ENCODE data around the gene TADA2B.
A peak's percentile ranks its signal among the peaks of the same experiment; 100 is the strongest.

TADA2B gene

DNA sequence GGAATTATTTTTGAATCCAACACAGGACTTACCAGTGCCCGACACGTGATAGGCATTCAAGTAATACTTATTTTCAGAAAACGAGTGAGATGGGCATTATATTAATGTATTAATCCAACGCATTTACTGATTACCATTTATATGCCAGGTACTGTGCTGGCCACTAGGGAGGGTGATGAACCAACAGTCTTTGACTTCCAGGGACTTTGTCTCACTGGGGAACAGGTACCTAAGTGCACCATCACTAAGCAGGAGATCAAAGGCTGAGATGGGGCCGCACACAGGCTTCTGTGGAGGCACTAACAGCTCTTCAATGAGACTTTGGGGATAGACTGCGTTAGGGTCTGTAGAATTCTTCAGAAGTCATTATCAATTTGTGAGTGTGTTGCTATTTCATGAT is 5.7 kb upstream of the TADA2B start:
- no peaks in the 10 kb centered on the region for H3K36me3 ChIP-seq (ENCODE audit: insufficient read depth, low read length)
- peaks cover 33% of the 10 kb centered on the region for H3K4me1 ChIP-seq (ENCODE audit: control insufficient read depth, insufficient read depth, low read length, unreplicated experiment)
- H2AFZ ChIP-seq (ENCODE audit: low read length, unreplicated experiment), result no peak overlapping the region
- H3K27me3 ChIP-seq (ENCODE audit: insufficient read depth, low read length), result no peaks in the 10 kb centered on the region
- H3K27ac ChIP-seq (ENCODE audit: low read depth, low read length), result no peak overlapping the region
- no peak overlapping the region for H3K4me3 ChIP-seq (ENCODE audit: low read depth, low read length)
- peaks cover 10% of the 10 kb centered on the region for H3K79me2 ChIP-seq (ENCODE audit: control insufficient read depth, insufficient read depth, low read length, unreplicated experiment)

DNA sequence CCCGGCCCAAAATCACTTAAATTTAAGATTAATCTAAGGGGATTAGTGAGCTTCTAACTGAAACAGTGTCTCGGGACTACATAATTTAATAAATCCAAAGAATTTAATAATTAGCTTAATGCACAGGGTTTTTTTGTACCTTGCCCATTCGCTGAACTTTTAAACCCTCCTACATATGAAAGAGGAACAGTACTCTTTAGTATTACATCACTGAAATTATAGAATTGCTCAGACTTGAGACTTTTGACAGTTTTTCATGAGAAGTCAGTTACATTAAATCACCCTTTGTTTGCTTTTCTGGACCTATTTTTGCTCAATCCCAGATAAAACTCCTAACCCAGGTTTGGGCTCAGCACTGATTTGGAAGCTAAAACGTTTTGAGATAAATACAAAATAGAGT is 2.4 kb upstream of the TADA2B start:
- Histone ChIP-seq H3K27me3 (ENCODE audit: insufficient read depth, low read length) (no peaks in the 10 kb centered on the region), H2AFZ (ENCODE audit: low read length, unreplicated experiment) (no peak overlapping the region), H3K79me2 (ENCODE audit: control insufficient read depth, insufficient read depth, low read length, unreplicated experiment) (peaks cover 33% of the 10 kb centered on the region), H3K27ac (ENCODE audit: low read depth, low read length) (no peak overlapping the region), H3K4me1 (ENCODE audit: control insufficient read depth, insufficient read depth, low read length, unreplicated experiment) (peaks cover 32% of the 10 kb centered on the region), H3K4me3 (ENCODE audit: low read depth, low read length) (peak overlapping the region; percentile 77; the same call in 1 of the 2 replicates), H3K36me3 (ENCODE audit: insufficient read depth, low read length) (no peaks in the 10 kb centered on the region)

DNA sequence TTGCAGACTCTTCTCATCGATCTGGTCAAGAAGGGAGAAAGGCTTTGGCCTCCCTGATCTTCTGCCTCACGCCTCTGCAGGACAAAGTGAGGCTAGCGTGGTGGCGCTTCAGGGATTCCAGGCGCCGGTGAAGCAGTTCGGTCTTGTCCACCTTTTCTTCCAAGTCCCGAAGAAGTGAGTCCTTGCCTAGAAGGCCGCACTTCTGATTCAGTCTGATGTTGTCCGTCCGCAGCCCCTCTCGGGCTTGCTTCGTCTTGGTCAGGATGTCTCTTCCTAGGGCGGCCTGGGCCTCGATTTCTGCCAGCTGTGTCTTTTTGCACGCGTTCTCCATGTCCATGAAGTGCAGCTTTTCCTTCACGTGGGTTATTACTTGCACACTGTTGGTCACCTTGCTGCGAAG is 1.9 kb upstream of the TADA2B start:
- Histone ChIP-seq H3K27ac (ENCODE audit: low read depth, low read length) (no peak overlapping the region), H3K4me3 (ENCODE audit: low read depth, low read length) (peak overlapping the region; percentile 77; the same call in 1 of the 2 replicates)

DNA sequence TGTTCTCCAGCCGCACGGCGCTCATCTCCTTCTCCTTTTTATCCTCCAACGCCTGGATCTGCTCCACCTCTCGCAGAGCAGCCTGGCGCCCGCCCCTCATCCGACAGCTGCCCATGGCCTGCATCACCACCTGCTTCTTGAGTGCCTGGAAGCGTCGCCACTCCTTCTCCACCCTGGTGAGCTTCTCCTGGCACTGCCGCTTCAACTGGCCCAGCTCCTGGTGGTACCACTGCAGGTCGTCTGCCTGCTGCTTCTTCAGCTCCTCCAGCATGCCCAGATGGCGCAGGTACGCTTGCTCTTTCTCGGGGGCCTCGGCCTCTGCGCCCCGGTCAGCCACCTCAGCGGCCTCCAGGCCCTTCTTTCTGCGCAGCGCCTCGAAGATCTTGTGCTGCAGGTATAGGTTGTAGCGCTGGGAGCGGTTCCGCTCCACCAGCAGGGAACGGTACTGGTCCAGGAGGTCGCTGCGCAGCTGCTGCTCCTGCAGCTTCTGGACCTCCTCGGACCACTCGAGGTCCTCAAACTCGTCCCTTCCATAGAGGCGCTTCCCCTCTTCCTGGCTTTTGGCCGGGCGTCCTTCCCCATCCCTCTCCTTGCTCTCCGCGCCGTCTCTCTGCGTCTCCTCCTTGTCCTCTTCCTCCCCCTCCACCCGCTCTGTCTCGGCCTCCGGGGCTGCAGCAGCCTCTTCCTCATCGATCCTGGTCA is 1.2 kb upstream of the TADA2B start:
- peak overlapping the region; percentile 76 for H3K27ac ChIP-seq (ENCODE audit: low read depth, low read length)

More for the DNA sequence above, 1.9 kb upstream of the TADA2B start:
- Histone ChIP-seq H3K36me3 (ENCODE audit: insufficient read depth, low read length) (no peaks in the 10 kb centered on the region), H3K4me1 (ENCODE audit: control insufficient read depth, insufficient read depth, low read length, unreplicated experiment) (peaks cover 31% of the 10 kb centered on the region), H3K27me3 (ENCODE audit: insufficient read depth, low read length) (no peaks in the 10 kb centered on the region), H2AFZ (ENCODE audit: low read length, unreplicated experiment) (no peak overlapping the region), H3K79me2 (ENCODE audit: control insufficient read depth, insufficient read depth, low read length, unreplicated experiment) (peaks cover 38% of the 10 kb centered on the region)

DNA sequence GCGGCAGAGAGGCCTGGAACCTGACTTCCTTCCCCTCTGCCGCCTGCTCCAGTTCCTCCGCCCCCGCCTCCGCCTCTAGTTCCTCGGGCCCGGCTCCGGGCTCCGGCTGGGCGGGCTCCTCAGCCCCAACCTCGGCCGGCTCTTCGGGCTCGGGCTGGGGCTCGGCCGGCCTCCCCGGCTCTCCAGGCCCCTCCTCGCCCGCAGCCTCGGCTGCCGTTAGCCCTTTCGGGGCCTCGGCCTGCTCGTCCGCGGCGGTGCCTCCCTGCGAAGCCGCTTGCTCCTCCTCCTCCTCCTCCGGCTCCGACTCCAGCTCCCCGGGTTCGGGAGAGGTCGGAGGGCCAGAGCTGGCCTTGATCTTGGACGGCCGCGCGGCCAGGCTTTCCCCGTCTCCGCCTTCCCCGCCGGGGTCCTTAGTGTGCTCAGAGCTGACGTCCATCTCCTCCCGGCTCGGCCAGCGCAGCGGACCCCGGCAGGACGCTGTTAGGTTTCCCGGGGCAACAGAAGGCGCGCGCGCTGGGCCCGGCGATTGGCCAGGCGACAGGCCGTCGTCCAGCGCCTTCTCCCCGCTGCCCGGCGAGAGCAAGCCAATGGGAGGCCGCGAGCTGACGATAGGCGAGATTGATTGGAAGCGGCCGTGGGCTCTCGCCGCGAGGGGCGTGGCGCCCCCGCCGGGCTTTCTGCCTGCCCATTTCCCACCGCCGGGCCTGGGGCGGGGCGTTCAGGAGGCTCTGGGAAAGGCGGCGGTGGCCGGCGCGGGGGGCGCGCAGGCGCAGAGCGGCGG is 479 bp upstream of the TADA2B start:
- Histone ChIP-seq H3K4me3 (ENCODE audit: low read depth, low read length) (peak overlapping the region; percentile 77), H3K27ac (ENCODE audit: low read depth, low read length) (peak overlapping the region; percentile 76), H3K27me3 (ENCODE audit: insufficient read depth, low read length) (no peaks in the 10 kb centered on the region), H3K79me2 (ENCODE audit: control insufficient read depth, insufficient read depth, low read length, unreplicated experiment) (peaks cover 53% of the 10 kb centered on the region), H2AFZ (ENCODE audit: low read length, unreplicated experiment) (peak overlapping the region; percentile 98), H3K4me1 (ENCODE audit: control insufficient read depth, insufficient read depth, low read length, unreplicated experiment) (peaks cover 21% of the 10 kb centered on the region), H3K36me3 (ENCODE audit: insufficient read depth, low read length) (no peaks in the 10 kb centered on the region)

More for the DNA sequence above, 1.2 kb upstream of the TADA2B start:
- H3K79me2 ChIP-seq (ENCODE audit: control insufficient read depth, insufficient read depth, low read length, unreplicated experiment), result peaks cover 45% of the 10 kb centered on the region
- no peaks in the 10 kb centered on the region for H3K27me3 ChIP-seq (ENCODE audit: insufficient read depth, low read length)
- H2AFZ ChIP-seq (ENCODE audit: low read length, unreplicated experiment), result peak overlapping the region; percentile 98
- no peaks in the 10 kb centered on the region for H3K36me3 ChIP-seq (ENCODE audit: insufficient read depth, low read length)
- peaks cover 24% of the 10 kb centered on the region for H3K4me1 ChIP-seq (ENCODE audit: control insufficient read depth, insufficient read depth, low read length, unreplicated experiment)
- peak overlapping the region; percentile 77 for H3K4me3 ChIP-seq (ENCODE audit: low read depth, low read length)

DNA sequence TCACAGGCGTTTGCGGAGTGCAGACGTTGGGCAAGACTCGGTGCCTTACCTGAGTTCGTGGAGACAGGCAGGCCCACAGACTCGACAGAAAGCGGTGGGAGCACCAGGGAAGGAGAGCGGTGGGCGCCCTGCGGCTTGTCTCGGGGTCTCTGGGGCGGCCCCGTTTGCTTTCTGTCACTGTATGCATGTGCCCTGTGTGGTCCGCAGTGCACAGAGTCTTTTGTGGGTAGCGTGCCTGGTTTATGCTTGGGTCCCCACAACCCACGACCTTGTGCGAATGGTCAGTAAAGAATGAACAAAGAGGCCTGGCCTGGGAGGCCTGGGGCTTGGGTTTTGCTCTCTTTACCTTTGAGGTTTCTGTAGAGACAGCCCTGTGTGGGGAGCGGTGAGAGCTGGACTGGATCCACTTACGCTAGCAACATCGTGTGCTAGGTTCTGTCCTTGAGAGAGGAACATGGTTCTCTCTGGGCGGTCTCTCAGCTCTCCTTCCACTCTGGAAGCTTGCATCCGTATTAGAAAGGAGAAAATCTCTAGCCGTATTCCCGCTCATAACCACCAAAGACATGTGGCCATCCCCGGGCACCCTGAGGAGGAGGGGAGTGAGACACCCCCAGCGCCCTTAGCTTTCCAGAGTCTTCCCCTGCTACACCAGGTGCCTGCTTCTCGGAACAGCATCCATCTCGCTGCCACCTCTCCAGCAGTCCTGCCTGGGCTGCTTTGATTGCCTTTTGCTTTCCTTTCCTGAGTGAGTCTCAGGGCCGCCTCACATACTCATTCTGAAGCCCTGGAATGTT is 1.2 kb downstream of the TADA2B start:
- H3K79me2 ChIP-seq (ENCODE audit: control insufficient read depth, insufficient read depth, low read length, unreplicated experiment), result peaks cover 64% of the 10 kb centered on the region
- peaks cover 21% of the 10 kb centered on the region for H3K4me1 ChIP-seq (ENCODE audit: control insufficient read depth, insufficient read depth, low read length, unreplicated experiment)
- no peak overlapping the region for H3K27ac ChIP-seq (ENCODE audit: low read depth, low read length)
- no peaks in the 10 kb centered on the region for H3K36me3 ChIP-seq (ENCODE audit: insufficient read depth, low read length)
- no peaks in the 10 kb centered on the region for H3K27me3 ChIP-seq (ENCODE audit: insufficient read depth, low read length)
- peak overlapping the region; percentile 64 for H2AFZ ChIP-seq (ENCODE audit: low read length, unreplicated experiment)
- peak overlapping the region; percentile 95 for H3K4me3 ChIP-seq (ENCODE audit: low read depth, low read length)

DNA sequence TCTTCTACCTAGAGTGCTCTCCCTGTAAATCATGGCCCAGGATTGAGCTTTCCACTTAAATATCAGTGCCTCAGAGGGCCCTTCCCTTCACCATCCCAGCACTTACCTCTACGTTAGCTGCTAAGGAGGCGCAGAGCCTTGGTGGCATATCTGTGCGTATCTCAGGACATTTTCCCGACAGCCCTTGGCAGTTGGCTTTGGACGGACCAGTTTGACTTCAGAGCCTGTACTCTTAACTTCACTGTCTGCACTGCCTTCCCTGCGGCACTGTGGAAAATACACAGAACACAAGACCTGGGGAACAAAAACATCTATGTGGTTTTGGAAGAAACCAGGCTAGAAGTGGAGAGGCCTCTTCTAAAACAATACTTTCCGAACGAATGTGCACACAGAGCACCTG is 2.4 kb downstream of the TADA2B start:
- no peaks in the 10 kb centered on the region for H3K36me3 ChIP-seq (ENCODE audit: insufficient read depth, low read length)

DNA sequence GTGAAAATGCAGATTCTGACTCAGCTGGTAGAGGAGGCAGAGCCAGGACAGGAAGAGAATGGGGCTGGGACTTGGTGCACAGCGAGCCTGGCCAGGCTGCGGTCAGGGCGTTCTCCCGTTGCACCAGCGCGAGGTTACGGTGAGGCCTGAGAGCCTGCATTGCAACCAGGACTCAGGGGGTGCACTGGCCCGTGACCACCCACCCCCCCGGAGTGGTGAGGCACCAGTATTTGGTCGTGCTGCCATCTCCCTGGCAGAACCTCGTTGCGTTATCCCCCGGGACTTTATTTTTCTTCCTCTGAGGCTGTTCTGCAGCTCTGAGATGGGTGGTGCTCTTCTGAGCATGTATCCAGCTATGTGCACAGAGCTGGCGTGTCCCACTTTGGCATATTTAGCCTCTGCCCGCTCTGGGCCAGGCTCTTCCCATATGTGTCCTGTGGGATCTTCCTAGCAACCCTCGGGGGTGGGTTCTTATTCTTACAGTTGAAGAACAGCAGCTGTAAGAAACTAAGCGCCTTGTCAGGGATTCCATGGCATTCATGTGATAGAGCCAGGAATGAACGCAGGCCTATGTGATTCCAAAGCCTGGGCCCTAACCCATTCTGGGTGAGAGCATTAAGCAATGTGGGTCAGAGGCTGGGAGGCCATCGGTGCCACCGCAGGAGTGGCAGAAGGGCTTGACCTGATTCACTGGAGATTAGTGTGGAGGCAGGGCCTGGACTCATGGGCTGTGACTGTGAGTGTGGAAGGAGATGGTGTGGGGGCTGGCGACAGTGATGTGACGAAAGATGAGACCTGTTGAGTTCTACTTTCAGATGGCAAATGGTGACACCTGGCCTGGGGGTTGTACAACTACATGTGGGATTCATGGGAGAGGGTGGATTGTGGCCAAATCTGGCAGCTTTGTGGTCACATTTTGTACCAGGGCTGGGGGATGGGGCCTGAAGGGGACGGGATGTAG is 3.1 kb downstream of the TADA2B start:
- Histone ChIP-seq H3K36me3 (ENCODE audit: insufficient read depth, low read length) (no peaks in the 10 kb centered on the region), H3K27me3 (ENCODE audit: insufficient read depth, low read length) (no peaks in the 10 kb centered on the region), H2AFZ (ENCODE audit: low read length, unreplicated experiment) (no peak overlapping the region), H3K79me2 (ENCODE audit: control insufficient read depth, insufficient read depth, low read length, unreplicated experiment) (peaks cover 70% of the 10 kb centered on the region), H3K4me1 (ENCODE audit: control insufficient read depth, insufficient read depth, low read length, unreplicated experiment) (peaks cover 19% of the 10 kb centered on the region), H3K27ac (ENCODE audit: low read depth, low read length) (no peak overlapping the region), H3K4me3 (ENCODE audit: low read depth, low read length) (no peak overlapping the region)

More for the DNA sequence above, 2.4 kb downstream of the TADA2B start:
- no peaks in the 10 kb centered on the region for H3K27me3 ChIP-seq (ENCODE audit: insufficient read depth, low read length)
- H3K79me2 ChIP-seq (ENCODE audit: control insufficient read depth, insufficient read depth, low read length, unreplicated experiment), result peaks cover 70% of the 10 kb centered on the region
- no peak overlapping the region for H3K27ac ChIP-seq (ENCODE audit: low read depth, low read length)
- H2AFZ ChIP-seq (ENCODE audit: low read length, unreplicated experiment), result no peak overlapping the region
- H3K4me3 ChIP-seq (ENCODE audit: low read depth, low read length), result no peak overlapping the region; the same call in 1 of the 2 replicates
- H3K4me1 ChIP-seq (ENCODE audit: control insufficient read depth, insufficient read depth, low read length, unreplicated experiment), result peaks cover 21% of the 10 kb centered on the region

DNA sequence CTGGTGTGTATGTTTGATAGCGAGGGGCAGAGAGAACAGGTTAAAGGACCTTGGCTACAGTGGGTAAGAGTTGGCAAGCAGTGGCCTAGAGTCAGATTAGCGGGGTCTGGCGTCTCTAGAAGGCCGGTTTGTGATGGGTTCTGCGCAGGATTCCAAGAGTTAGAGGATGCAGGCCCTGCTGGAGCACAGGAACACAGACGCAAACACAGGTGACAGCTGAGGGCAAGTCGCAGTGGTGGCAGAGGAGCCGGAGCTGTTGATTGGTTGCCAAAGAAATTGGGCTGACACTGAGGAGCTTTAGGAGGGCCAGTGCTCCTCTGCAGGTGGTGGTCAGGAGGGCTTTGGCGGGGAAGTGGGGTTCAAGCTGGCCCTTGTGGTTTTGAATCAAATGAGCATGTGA is 3.8 kb downstream of the TADA2B start:
- Histone ChIP-seq H3K27me3 (ENCODE audit: insufficient read depth, low read length) (no peaks in the 10 kb centered on the region), H3K36me3 (ENCODE audit: insufficient read depth, low read length) (no peaks in the 10 kb centered on the region), H3K4me1 (ENCODE audit: control insufficient read depth, insufficient read depth, low read length, unreplicated experiment) (peaks cover 12% of the 10 kb centered on the region), H2AFZ (ENCODE audit: low read length, unreplicated experiment) (no peak overlapping the region), H3K27ac (ENCODE audit: low read depth, low read length) (no peak overlapping the region), H3K4me3 (ENCODE audit: low read depth, low read length) (no peak overlapping the region), H3K79me2 (ENCODE audit: control insufficient read depth, insufficient read depth, low read length, unreplicated experiment) (peaks cover 63% of the 10 kb centered on the region)

All from ACC112 (cell line).